Muscle layer of colon (tissue), 2 donors: ENCODE results near the gene SS18L1.

Source experiments
- H3K27ac ChIP-seq: one replicate; pipeline ENCODE4 v1.7.0; 2013; ENCODE audit warnings: low read depth, mild to moderate bottlenecking, low read length, moderate library complexity
- H3K27me3 ChIP-seq, 2 donors: one replicate each; pipeline ENCODE4 v1.7.0; 2013; ENCODE audit warnings: low read length in 2 of 2, mild to moderate bottlenecking in 2 of 2; ENCODE audit not compliant: insufficient read depth in 2 of 2, control insufficient read depth in 1 of 2
- H3K36me3 ChIP-seq: one replicate; pipeline ENCODE4 v1.7.0; 2013; ENCODE audit warnings: mild to moderate bottlenecking, low read length; ENCODE audit not compliant: insufficient read depth
- H3K4me1 ChIP-seq: one replicate; pipeline ENCODE4 v1.7.0; 2013; ENCODE audit warnings: mild to moderate bottlenecking, low read length; ENCODE audit not compliant: insufficient read depth
- H3K4me3 ChIP-seq, 2 donors: one replicate each; pipeline ENCODE4 v1.7.0; 2013; ENCODE audit warnings: low read length in 2 of 2, low read depth in 1 of 2, mild to moderate bottlenecking in 1 of 2, moderate library complexity in 1 of 2
- H3K9ac ChIP-seq: one replicate; pipeline ENCODE4 v1.7.0; 2013; ENCODE audit warnings: low read length
- H3K9me3 ChIP-seq: one replicate; pipeline ENCODE4 v1.7.0; 2013; ENCODE audit warnings: mild to moderate bottlenecking, low read length
- donor health status: abdominal sarcoma.
- donor health status: Adenocarcinoma of cecum.

SS18L1 gene

GRCh38 chr20:62121776-62122653 is 21.6 kb upstream of the SS18L1 start, which contains the start of gene LSM14B:
LSM14B (plus strand) TSS chr20:62122475; CDS start chr20:62122667, 192 bp downstream.
- peaks cover 14% of the 10 kb centered on the region for H3K4me1 ChIP-seq

GRCh38 chr20:62122654-62123449 is 20.7 kb upstream of the SS18L1 start:
- Histone ChIP-seq H3K4me1 (peaks cover 14% of the 10 kb centered on the region), H3K27ac (peak overlapping the region; percentile 81), H3K36me3 (peaks cover 30% of the 10 kb centered on the region)

More at GRCh38 chr20:62121776-62122653, 21.6 kb upstream of the SS18L1 start, which contains the start of gene LSM14B:
- peak within 1 kb of the TSS; percentile 88 for H3K27ac ChIP-seq
- peaks cover 21% of the 10 kb centered on the region for H3K36me3 ChIP-seq
- H3K9ac ChIP-seq = peak within 1 kb of the TSS; percentile 61
- no peaks in the 10 kb centered on the region for H3K9me3 ChIP-seq
- H3K27me3 ChIP-seq = peaks cover 0 to 9% of the 10 kb centered on the region in 2 donors
- peak within 1 kb of the TSS; percentile 69 to 78 for H3K4me3 ChIP-seq

GRCh38 chr20:62123450-62124118 is 20.0 kb upstream of the SS18L1 start:
- H3K4me3 ChIP-seq = peak overlapping the region; percentile 69 to 70
- peaks cover 0 to 5% of the 10 kb centered on the region in 2 donors for H3K27me3 ChIP-seq
- peaks cover 37% of the 10 kb centered on the region for H3K36me3 ChIP-seq
- H3K27ac ChIP-seq = peak overlapping the region; percentile 81
- H3K9me3 ChIP-seq = no peaks in the 10 kb centered on the region
- H3K4me1 ChIP-seq = peaks cover 14% of the 10 kb centered on the region
- H3K9ac ChIP-seq = peak overlapping the region; percentile 61

More at GRCh38 chr20:62122654-62123449, 20.7 kb upstream of the SS18L1 start:
- Histone ChIP-seq H3K9ac (peak overlapping the region; percentile 61), H3K4me3 (peak overlapping the region; percentile 69 to 70), H3K27me3 (peaks cover 0 to 5% of the 10 kb centered on the region in 2 donors), H3K9me3 (no peaks in the 10 kb centered on the region)

- Histone ChIP-seq H3K9me3 (no peaks in the 10 kb centered on the region), H3K4me1 (peaks cover 14% of the 10 kb centered on the region), H3K9ac (no peak overlapping the region), H3K36me3 (peaks cover 62% of the 10 kb centered on the region), H3K27ac (no peak overlapping the region), H3K27me3 (no peaks in the 10 kb centered on the region), H3K4me3 (no peak overlapping the region)
Observed at GRCh38 chr20:62126141-62126540, 17.4 kb upstream of the SS18L1 start.

GRCh38 chr20:62127799-62128198 is 15.8 kb upstream of the SS18L1 start:
- H3K9me3 ChIP-seq = no peaks in the 10 kb centered on the region
- no peak overlapping the region for H3K9ac ChIP-seq
- H3K27ac ChIP-seq = no peak overlapping the region
- H3K4me3 ChIP-seq = no peak overlapping the region
- no peaks in the 10 kb centered on the region for H3K27me3 ChIP-seq
- H3K36me3 ChIP-seq = peaks cover 79% of the 10 kb centered on the region
- H3K4me1 ChIP-seq = peaks cover 14% of the 10 kb centered on the region

DNA sequence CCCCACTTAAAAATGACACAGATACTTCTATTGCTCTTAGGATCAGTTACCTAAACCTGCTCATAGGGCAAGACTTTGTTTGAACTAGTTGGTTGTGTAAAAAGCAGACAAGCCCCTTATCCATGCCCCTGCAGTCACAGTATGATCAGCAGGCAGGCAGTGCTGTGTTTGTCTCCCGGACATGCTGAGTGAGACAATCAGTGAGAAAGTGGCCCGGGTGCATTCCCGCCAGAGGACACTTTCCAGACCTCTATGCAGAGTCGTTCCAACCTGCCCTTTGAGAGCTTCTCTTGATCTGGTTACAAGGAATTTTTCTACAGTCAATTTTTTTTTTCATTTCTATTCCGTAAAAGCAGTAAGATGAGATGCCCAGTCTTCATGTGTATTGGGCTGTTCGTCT is 15.1 kb upstream of the SS18L1 start:
- H3K9ac ChIP-seq = no peak overlapping the region
- no peak overlapping the region for H3K4me3 ChIP-seq
- no peak overlapping the region for H3K27ac ChIP-seq
- H3K27me3 ChIP-seq = no peaks in the 10 kb centered on the region
- H3K4me1 ChIP-seq = peaks cover 10% of the 10 kb centered on the region
- H3K36me3 ChIP-seq = peaks cover 86% of the 10 kb centered on the region
- no peaks in the 10 kb centered on the region for H3K9me3 ChIP-seq

GRCh38 chr20:62129731-62130531 is 13.6 kb upstream of the SS18L1 start:
- no peaks in the 10 kb centered on the region for H3K27me3 ChIP-seq
- no peak overlapping the region for H3K9ac ChIP-seq
- H3K27ac ChIP-seq = no peak overlapping the region
- H3K36me3 ChIP-seq = peaks cover 97% of the 10 kb centered on the region
- no peaks in the 10 kb centered on the region for H3K9me3 ChIP-seq
- H3K4me3 ChIP-seq = no peak overlapping the region
- H3K4me1 ChIP-seq = no peaks in the 10 kb centered on the region

- Histone ChIP-seq H3K4me3 (no peak overlapping the region), H3K9me3 (no peaks in the 10 kb centered on the region), H3K27me3 (no peaks in the 10 kb centered on the region), H3K36me3 (peaks cover 97% of the 10 kb centered on the region), H3K9ac (no peak overlapping the region), H3K4me1 (no peaks in the 10 kb centered on the region), H3K27ac (no peak overlapping the region)
Observed at GRCh38 chr20:62131560-62132320, 11.8 kb upstream of the SS18L1 start.

DNA sequence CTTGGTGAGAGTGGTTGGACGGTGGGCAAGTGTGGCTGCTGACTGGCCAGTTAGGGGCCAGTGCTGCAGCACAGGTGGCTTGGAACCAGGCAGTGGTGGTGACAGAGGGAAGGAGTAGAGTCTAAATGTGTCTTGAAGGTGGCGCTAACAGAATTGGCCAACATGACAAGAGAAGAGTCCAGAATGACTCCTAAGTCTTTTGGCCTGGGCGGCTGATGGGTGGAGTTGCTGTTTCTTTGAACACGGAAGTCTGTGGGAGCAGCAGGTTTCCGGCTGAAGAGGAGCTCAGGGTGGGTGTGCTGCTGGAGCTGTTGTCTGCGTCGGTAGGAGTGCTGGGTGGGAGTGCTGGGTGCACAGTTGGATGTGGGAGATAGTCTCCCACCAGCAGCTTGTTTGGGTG is 11.1 kb upstream of the SS18L1 start:
- Histone ChIP-seq H3K4me3 (no peak overlapping the region), H3K36me3 (peaks cover 95% of the 10 kb centered on the region), H3K27ac (no peak overlapping the region), H3K9ac (no peak overlapping the region), H3K4me1 (no peaks in the 10 kb centered on the region), H3K27me3 (no peaks in the 10 kb centered on the region), H3K9me3 (no peaks in the 10 kb centered on the region)
